Inflammatory macrophage treated with lipopolysaccharide for 4 hours (primary cell): ENCODE measurements around the gene MYO19.
"Not testable (repeated sequence)": the region's sequence is repeated elsewhere in the genome, so short reads cannot be mapped to it uniquely, and the experiment has no call there.

Experiments used
- DNase-seq: peaks from one replicate; pipeline ENCODE4 v3.0.0-alpha.2; 2020

MYO19 gene

DNA sequence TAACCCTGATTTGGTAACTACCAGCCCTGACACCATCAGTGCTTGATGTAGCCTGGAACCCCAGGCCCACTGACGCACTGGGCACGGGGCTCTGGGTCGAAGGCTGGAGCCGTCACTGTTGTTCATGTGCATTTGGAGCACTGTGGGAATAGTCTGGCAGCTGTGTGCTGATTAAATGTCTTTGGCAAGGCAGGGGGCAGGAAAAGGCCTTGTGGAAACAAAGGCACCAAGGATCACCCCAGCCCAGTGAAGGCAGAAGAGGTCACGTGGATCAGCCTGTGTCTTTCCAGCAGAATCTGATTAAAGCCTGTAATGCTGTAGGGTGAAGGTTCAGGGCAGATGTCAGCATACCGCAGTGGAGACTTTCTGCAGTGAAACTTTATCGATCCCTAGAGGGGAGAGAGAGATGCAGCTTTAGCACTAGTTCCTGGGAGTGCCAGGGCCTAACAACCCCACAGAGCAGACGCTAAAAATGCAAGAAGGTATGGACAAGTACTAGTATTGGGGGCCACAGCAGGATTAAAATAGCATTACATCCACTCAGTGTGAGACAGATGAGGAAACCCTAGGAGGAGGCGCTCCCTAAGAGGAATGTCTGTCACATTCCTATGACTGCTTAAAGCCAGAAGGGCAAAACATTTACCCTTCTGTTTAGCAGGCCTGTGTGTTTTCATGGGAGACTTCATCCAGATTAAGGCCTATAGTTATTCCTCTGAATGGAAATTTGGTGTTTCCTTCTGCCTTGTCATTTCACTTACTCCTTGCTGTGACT is 38.5 kb downstream of the MYO19 start:
- DNase-seq = no peak

DNA sequence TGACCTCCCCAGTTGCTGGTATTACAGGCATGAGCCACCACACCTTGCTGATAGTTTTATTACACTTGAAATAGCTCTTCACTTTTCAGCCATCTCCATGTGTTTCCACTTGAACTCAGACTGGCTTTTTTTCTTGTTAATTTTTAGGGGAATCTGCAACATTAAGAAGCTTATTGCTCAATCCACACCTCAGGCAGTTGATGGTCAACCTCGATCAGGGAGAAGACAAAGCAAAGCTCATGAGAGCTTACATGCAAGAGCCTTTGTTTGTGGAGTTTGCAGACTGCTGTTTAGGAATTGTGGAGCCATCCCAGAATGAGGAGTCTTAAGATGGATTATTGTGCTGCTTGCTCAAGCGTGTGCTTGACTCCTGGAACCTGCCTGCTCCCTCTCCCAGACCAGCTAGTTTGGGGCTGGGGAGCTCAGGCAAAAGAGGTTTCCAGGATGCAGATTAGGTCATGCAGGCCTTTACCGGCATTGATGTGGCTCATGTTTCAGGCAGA is 39.5 kb downstream of the MYO19 start:
- DNase-seq = no peak

DNA sequence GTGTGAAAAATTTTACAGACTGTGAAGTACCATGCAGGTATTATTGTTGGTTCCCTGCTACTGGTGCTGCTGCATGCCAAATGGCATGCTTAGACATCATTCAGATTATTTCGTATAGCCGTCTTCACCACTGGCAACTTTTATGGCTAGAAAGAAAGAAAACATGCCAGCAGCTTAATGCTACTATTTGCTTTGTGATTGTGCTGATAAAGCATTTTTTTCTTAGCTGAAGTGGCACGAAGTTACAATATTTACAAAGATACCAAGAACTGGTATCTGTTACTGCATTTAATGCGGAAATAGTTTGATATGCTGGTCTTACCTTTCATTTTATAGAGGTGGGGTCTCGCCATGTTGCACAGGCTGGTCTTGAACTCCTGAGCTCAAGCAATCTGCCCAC is 40.0 kb downstream of the MYO19 start:
- no peak for DNase-seq

DNA sequence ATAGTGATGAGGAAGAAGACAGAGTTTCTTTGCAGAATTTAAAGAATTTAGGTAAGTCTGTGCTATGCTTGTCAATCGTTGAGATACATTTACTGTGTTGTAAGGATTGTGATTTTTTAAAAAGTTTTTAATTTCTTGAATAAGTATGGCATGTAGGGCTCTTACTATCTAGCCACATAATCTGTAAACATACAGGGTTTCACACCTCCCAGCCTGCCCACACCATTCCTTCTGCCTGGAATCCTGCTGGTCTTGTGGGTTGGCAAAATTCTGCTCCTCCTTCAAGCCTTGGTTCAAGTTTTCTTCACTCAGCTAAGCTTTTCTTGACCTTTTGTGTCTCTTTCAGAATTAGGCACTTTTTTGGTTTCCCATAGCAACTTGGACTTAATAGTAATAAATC is 40.7 kb downstream of the MYO19 start:
- no peak for DNase-seq

DNA sequence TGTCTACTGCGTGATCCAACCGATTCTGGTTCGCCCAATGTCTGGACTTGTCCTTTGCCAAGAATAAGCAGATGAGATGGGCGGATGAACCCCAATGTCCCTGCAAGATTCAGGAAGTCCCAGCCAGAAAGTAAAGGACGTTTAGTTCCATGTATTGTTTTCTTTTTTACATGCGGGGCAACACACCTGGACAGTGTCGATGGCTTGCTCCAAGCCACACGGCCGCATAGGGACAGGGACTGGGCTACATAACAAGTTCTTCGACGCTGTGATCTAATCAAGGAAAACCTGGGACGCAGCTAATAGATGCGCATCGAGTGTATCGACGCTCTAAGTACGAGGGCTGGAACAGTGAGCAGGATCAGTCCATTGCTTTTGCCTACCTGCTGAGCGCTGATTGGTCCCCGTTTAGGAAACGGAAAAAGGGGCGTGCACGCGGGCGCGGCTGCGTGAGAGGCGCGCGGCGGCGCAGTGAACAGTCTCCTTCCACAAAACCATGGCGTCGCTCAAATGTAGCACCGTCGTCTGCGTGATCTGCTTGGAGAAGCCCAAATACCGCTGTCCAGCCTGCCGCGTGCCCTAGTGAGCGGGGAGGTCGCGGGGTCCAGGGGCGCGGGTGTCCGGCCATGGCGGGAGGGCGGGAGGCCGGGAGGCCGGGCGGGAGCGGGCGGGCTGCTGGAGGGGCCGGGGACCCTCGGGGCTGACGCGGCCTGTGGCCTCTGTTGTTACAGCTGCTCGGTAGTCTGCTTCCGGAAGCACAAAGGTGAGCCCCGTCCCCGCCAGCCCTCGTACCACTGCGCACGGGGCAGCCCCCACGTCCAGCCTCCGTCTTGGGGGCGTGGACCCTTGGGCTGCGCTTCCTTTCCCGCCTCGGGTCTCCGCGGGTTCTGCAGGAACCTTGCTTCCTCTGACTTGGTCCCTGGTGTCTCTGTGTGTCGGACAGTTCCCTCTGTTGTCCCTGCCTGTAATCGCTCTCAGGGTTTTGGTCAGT is 48.2 kb downstream of the MYO19 start, which contains the start of gene ZNHIT3:
Gene ZNHIT3, plus strand, starts transcription at position 478 of the 991 bp plus-strand sequence. Its CDS starts 19 bp downstream, at position 497.
- peak; percentile 93 for DNase-seq

DNA sequence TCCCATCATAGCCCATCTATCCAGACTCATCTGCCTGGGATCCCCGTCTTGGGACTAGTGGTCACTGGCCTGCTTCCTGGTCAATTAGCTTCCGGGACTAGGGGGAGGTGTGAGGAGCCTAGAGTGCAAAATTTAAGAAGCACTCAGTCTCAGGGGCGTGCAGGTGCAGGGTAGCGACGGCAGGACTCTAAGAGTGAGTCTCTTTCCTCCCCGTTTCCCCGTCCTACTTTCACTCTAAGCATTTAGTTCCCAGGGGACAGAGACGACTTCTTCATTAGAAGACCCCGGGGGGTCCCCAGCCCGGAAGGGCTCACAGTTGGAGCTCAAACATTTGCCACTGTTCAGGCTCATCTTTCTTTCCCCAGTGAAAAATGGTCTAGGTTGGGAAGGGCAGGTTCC is 48.9 kb downstream of the MYO19 start:
- no peak for DNase-seq

DNA sequence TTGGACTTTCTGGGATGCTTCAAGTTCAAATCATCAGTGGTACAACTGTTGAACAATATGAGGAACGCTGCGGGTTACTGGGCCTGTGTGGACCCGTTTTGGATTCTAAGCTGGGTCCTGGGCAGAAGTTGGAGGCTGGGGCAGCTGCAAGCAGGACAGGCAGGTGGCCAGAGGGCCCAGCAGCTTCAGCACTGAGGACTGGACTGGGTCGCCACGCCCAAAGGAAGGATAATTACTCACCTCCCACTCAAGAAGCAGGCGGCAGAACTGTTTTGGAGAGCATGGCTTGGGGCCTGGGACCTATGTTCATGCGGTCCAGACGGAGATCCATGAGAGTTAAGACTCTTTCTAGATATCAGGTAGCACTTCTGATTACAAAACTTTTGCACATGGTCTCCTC is 49.6 kb downstream of the MYO19 start:
- no peak for DNase-seq

DNA sequence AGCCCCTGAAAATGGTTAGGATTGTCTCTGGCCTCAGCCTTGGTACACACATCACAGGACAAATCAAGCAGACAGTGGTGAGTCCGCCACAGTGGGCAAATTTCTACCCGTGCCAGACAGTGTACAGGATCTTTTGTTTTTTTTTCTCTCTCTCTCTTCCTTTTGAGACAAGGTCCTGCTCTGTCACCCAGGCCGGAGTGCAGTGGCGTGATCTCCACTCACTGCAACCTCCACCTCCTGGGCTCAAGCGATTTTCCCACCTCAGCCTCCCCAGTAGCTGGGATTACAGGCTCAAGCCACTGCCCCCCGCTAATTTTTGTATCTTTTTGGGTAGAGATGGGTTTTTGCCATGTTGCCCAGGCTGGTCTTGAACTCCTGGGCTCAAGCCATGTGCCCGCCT is 50.6 kb downstream of the MYO19 start:
- DNase-seq = not testable (repeated sequence)

DNA sequence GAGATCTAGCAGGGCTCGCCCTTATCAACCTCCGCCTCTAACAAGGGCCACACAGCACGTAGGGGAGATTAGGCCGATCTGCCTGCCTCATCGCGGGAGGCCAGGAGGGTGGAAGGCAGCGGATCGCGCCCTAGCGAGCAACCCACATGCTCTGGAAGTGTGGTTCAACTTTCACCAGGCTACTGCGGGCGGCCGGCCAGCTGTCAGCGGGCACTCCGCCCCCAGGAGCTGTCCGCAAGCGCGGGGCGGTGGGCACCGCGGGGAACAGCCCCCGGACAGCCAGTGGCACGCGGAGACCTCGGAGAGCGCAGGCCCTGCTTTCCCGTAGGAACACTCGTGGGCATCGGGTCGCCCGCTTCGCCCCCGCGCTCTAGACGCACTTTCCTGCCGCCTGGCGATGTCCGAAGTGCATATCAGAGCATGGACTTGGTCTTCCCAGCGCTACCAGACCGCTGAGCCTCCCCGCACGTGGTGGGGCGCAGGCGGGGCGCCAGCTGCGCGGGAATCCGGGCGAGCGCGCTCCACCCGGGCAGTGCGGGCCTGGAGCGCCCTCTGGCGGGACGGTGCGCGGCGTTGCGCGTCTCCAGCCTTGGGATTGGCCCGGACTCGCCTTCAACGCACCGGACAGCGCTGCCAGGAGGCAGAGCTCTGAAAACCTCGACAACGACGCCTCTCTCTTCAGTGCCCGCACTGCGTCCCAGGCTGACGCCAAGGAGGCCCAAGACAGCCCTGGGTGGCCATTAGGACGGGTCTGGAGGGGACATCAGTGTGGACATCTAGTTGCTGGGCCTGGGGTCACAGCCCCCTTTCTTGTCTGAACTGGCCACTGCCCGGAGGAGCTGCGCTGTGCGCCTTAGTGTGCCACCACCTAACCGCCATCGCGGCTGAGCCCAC is 51.8 kb downstream of the MYO19 start:
- peak; percentile 78 for DNase-seq

DNA sequence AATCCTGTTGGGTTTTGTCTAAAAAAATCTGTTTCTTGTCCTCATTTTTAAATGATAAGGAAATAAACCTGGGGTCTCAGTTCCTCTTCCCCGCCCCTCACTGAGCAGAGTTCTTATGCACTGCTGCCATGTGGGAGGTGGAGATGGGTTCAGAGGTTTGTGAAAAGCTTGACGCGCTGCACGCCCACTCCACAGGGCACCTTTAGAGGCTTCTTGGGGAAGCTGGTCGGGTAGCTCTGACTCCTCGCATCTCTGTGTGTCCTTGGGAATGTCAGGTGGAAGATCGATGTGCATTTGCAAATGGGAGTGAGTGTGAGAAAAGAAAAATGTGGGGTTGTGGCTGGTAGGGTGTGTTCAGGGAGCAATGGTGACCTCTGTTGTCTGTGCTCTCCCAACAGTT is 52.8 kb downstream of the MYO19 start:
- no peak for DNase-seq

DNA sequence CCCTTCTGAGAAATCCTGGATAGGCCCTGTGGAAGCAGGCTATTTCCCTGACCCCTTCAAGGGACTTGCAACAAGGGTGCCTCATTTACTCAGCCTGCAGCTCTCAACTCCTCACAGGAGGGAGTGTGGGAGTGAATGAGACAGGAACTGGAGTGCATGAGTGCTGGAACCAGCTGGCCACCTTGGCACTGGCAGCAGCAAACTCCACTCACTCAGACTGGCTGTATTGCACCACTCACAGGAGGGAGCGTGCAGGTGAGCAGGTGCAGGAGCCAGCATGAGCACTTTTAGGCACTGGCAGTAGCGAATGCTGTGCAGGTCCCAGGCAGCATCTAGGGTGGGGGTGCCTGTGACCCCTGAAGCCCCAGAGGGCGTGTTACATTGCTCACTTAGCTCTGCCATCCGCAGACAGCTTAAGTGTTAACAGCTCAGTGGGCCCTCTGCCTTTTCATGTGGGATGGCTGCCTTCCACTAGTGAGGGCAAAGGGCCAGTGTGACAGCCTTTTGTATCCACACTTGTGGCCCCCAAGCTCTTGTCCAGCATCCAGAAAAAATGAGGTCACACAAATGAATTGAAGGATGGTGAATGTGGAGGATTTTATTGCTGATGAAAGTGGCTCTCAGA is 59.2 kb downstream of the MYO19 start:
- no peak for DNase-seq

DNA sequence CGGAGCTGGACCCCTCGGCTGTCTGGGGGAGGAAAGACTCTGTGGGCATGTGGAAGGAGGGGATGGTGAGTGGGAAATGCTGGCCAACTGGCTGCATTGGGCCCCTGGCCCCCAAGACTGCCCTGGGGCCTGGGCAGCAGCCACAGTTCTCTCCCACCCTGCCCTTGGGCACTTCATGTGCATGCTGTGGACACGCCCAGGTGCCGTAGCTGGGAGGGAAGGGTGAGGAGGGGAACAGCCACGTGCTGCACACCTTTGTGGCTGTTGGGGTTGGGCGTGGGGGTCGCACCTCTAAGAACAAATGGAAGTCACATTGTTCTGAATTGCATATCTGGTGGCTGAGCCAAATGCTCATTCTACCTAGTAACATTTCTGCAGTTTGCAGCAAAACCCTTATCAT is 60.1 kb downstream of the MYO19 start:
- DNase-seq = no peak

DNA sequence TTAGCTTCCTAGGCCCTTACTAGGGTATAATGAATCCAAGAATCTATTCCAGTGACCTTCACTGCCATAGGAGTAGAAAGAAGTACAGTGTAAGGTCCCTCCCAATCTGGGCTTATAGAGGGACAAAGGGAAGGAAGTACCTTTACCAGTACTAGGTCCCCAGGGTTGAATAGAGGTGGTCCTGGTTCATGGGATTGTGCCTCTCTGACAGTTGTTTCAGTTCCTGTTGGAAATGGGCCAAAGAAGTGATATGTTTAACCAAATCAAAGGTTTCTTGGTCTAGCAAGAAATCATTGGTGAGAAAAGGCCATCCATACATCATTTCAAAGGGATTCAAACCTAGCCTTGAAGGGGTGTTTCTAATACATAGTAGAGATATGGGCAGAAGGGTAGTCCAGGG is 64.2 kb downstream of the MYO19 start:
- DNase-seq = no peak

DNA sequence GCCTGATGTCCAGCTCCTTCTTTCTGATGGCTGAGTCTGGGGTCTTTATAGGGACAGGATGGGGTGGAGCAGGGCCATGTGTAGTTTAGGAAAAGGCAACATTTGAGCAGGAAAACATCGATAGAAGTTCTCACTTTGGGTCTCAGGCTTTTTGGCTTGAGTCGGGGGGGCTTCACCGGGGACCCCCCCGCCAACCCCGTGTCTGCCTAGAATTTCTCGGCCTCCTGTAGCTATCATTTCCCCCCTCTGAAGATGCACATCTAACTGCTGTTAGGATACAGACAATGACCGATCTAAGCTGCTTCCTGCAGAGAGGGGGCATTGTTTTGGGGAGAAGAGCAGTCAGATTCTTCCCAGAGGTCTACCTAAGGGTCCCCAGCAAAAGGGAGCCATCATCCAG is 64.9 kb downstream of the MYO19 start:
- DNase-seq = no peak

DNA sequence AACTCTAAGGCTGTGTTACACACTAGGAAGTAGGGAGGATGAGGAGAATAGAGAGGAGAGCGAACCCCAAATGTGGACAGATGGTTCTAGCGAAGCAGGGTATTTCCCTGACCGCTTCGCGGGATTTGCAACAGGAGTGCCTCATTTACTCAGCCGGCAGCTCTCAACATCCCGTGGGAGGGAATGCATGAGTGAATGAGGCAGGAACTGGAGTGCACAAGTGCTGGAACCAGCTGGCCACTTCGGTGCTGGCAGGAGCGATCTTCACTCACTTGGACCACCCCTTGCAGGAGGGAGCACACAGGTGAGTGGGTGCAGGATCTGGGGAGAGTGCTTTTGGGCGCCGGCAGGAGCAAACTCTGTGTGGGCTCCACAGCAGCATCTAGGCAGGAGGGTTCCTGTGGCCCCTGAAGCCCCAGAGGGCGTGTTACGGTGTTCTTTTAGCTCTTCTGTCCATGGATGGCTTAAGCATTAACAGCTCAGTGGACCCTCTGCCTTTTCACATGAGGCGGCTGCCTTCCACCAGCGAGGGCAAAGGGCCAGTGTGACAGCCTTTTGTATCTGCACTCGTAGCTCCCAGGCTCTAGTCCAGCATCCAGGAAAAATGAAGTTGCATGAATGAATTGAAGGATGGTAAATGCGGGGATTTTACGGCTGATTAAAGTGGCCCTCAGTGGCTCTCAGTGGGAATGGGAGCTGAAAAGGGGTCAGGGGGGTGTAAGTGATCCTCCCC is 65.6 kb downstream of the MYO19 start:
- DNase-seq = no peak

DNA sequence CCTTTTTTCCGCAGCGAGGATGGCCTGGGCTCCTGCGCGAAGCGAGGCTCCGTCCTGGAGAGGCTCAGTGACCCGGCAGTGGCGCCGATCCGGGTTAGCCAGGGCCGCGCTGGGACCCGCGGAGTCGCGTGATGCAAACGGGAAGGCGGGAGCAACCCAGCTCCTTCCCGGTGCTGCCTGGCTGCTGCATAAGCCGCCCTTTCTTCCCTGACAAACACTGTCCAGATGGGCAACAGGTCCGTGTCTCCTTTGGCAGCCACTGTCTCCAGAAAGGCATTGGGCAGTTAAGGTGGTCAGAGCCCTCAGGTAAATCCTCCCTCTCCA is 69.9 kb downstream of the MYO19 start:
- DNase-seq = no peak

DNA sequence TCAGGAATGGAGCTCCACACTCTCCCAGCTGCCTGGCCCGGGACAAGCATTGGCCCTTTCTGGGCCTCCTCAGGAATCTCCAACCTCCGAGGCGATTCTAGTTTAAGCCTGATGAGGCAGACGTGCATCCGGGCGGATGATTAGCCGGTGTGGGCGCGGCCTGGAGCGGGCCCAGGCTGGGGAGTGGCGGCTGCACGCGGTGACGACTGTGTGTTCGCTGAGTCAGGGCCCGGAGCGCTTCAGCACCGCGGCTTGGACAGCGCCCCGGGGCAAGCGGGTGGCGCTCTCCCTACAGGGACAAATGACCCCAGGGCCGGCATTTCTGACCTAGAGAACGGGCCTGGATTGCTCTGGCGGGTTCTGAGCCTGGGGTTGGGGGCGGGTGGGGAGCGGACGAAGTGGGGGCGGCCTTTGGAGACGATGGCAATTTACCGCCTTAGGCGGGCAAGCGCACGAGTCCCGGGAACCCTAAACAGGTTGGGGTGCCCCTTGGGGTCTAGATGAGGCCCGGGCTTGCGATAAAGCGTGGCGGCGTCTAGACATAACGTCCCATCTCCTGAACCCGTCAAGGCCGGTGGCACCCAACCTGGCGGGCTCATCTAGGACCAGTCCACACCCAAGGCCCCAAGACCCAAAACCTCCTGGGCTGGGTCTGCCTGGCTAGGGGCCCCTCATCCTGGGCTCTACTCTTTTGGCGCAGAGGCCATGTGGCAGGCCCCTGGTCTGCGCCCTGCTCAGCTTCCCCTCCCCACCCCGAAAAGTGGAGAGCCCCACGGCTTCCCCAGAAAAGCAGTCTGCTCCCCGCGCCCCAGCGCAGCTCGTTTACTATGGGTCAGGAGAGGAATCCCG is 70.5 kb downstream of the MYO19 start:
- peak; percentile 61 for DNase-seq

DNA sequence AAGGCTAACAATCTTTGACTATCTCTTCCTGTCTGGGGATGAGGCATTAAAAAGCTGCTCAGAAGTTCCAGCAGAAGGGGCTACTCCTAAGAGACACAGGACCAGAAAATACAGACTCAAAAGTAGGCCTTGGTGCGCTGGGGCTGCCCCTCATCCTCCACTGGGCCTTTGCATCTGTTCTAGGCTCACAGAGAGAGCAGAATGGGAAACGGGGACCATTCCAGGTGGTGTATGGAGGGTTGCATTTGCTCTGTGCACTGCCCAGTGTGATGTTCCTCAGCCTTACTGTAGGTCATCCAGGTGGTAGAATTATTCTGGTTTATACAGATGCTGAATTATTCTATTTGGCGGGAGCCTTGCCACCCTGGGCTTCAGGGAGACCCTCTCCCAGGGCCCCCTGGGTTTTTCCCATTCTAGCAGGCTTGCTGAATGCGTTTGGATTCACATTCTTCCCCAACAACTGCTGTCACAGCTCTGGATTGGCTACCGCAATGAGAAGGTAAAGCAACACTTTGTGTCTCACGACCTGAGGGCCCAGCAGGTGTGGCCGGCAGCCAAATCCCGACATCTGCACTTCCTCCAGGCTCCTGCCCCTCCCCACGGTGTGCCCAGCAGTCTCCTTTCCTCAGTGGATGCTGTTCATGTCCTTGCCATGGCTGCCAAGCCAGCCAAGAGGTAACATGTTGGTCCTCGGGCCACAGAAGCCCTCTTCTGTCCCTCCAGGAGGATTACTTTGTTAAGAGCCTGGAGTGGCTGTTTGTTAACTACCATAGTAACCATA is 73.1 kb downstream of the MYO19 start:
- no peak for DNase-seq

DNA sequence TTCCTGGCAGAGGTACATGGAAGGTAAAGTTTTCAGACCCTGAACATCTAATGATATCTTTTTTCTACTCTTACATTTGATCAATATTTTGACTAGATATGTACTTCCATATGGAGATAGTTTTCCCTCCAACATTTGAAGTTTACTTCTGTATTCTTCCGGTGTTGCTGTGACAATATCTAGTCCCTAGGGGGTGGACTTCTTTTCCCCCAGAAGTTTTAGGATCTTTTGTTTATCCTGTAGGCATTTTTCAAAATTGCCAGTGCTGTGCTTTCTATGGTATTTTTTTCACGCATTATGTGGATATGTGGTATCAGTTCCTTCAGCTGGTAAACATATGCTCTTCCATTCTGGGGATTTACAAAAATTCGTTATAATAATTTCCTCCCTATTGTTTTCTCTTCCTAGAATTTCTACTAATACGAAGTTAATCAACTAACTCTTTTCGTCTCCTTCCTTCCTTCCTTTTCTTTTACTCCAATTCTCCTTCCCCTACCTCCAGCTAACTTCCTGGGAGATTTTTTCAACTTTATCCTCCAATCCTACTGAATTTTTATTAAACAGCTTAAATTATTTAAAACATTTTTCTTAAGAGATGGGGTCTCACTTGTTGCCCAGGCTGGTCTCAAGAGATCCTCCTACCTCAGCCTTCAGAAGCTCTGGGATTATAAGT is 74.3 kb downstream of the MYO19 start:
- no peak for DNase-seq
